Natural killer cell (primary cell): ENCODE results near the gene NID1. TPM values are rescaled to one million over a fixed set of nuclear protein-coding genes. Genes with fewer than 3 reads are reported as not detected.

Source experiments
- ATAC-seq, 3 donors: fragments of 150-1000 bp in 2 of 3; fragments of 200-7000 bp in 1 of 3; cut with Tn5 transposase; 1 replicate in 1 of 3; 2 replicates in 2 of 3; pipeline ENCODE4 v1.10.0; 2021; ENCODE audit warnings: mild to moderate bottlenecking in 2 of 3, moderate library complexity in 2 of 3
- DNase-seq, 2 donors: peaks; one replicate each; pipeline versions ENCODE4 v3.0.0 to v3.0.0-alpha.2; 2013 to 2021; ENCODE audit warnings: mixed read lengths in 1 of 2
- H3K27ac ChIP-seq: one replicate; pipeline ENCODE4 v1.5.1; 2013; ENCODE audit warnings: mild to moderate bottlenecking, low read length
- H3K27me3 ChIP-seq: one replicate; pipeline ENCODE4 v1.6.1; 2013; ENCODE audit warnings: low read length; ENCODE audit not compliant: control insufficient read depth, insufficient read depth
- H3K36me3 ChIP-seq: one replicate; pipeline ENCODE4 v1.6.1; 2013; ENCODE audit warnings: low read length; ENCODE audit not compliant: control insufficient read depth, insufficient read depth
- H3K4me1 ChIP-seq: one replicate; pipeline ENCODE4 v1.6.1; 2013; ENCODE audit warnings: low read length; ENCODE audit not compliant: control insufficient read depth, insufficient read depth
- H3K4me3 ChIP-seq: one replicate; pipeline ENCODE4 v1.5.1; 2013; ENCODE audit warnings: low read length
- H3K9me3 ChIP-seq: one replicate; pipeline ENCODE4 v1.6.1; 2013; ENCODE audit warnings: low read length; ENCODE audit not compliant: control insufficient read depth, insufficient read depth
- H3K27ac Mint-ChIP-seq, 2 donors: one replicate each; pipeline ENCODE4 v1.8.0; 2022; ENCODE audit warnings: mild to moderate bottlenecking in 2 of 2, mixed read lengths in 2 of 2, moderate library complexity in 1 of 2
- H3K27me3 Mint-ChIP-seq, 2 donors: one replicate each; pipeline ENCODE4 v1.8.0; 2022; ENCODE audit warnings: low read depth in 2 of 2, mixed read lengths in 2 of 2
- H3K36me3 Mint-ChIP-seq: one replicate; pipeline ENCODE4 v1.8.0; 2022; ENCODE audit warnings: mixed read lengths
- H3K4me1 Mint-ChIP-seq, 2 donors: one replicate each; pipeline ENCODE4 v1.8.0; 2022; ENCODE audit warnings: mixed read lengths in 2 of 2
- H3K4me3 Mint-ChIP-seq: one replicate; pipeline ENCODE4 v1.8.0; 2022; ENCODE audit warnings: mild to moderate bottlenecking, moderate library complexity, mixed read lengths
- H3K9me3 Mint-ChIP-seq, 2 donors: one replicate each; pipeline ENCODE4 v1.8.0; 2022; ENCODE audit warnings: mixed read lengths in 2 of 2
- CTCF ChIP-seq: fragments of 200-600 bp; IDR thresholded peaks from one replicate; pipeline ENCODE4 v1.8.0; 2022; ENCODE audit warnings: antibody characterized with exemption
- WGBS: methylation state at CpG from one replicate; pipeline ENCODE4 v1.1.7; 2013; ENCODE audit warnings: missing lambda C conversion rate; ENCODE audit not compliant: insufficient coverage; 5-methylcytosine and 5-hydroxymethylcytosine counted together
- intact Hi-C: fragments of 100-400 bp; cut with micrococcal nuclease; formaldehyde crosslinking; loops from one replicate; pipeline ENCODE4 v1.14.2; 2022
- total RNA-seq, 4 donors: library from RNA; stranded (reverse); fragments of 120-200 nt in 1 of 4; gene quantifications; one replicate each; pipeline versions ENCODE4 v1.2.3 to v1.2.4, GENCODE V29; 2013 to 2022

NID1 gene
- total RNA-seq, 3 donors from 2014 or later (not counting 1 experiment from before 2014, with no cell fraction given): 0.32 to 0.92 (median 0.85) TPM

GRCh38 chr1:235933766-235934116, 131.1 kb downstream of the NID1 start:
- Histone ChIP-seq H3K9me3 (no peaks in the 10 kb centered on the region), H3K36me3 (no peaks in the 10 kb centered on the region), H3K27ac (no peak overlapping the region), H3K4me3 (no peak overlapping the region), H3K27me3 (no peaks in the 10 kb centered on the region), H3K4me1 (peaks cover 44% of the 10 kb centered on the region)
- Mint-ChIP-seq H3K27me3 (no peaks in the 10 kb centered on the region), H3K9me3 (no peaks in the 10 kb centered on the region), H3K36me3 (no peaks in the 10 kb centered on the region), H3K27ac (peak overlapping the region in 1 of 2 donors; percentile 1), H3K4me3 (no peak overlapping the region), H3K4me1 (peaks cover 25 to 32% of the 10 kb centered on the region in 2 donors)
- DNase-seq (no peak), ATAC-seq (no peak)
- no peak for TF ChIP-seq CTCF
- intact Hi-C loops: no loop called here
- 87% methylated on average over 3 of the region's 4 CpGs for whole genome bisulfite sequencing

GRCh38 chr1:235933017-235933765, 131.7 kb downstream of the NID1 start:
- H3K4me1 ChIP-seq: peaks cover 39% of the 10 kb centered on the region
- no peak overlapping the region for H3K27ac ChIP-seq
- H3K4me3 Mint-ChIP-seq: no peak overlapping the region
- H3K36me3 ChIP-seq: no peaks in the 10 kb centered on the region
- H3K27me3 Mint-ChIP-seq: no peaks in the 10 kb centered on the region
- WGBS: 87% methylated on average over 7 of the region's 8 CpGs
- no peaks in the 10 kb centered on the region for H3K9me3 ChIP-seq
- peak overlapping the region in 1 of 2 donors; percentile 1 for H3K27ac Mint-ChIP-seq
- H3K4me1 Mint-ChIP-seq: peaks cover 20 to 26% of the 10 kb centered on the region in 2 donors
- no peak for ATAC-seq
- intact Hi-C loops: no loop called here
- no peaks in the 10 kb centered on the region for H3K36me3 Mint-ChIP-seq
- no peak overlapping the region for H3K4me3 ChIP-seq
- no peaks in the 10 kb centered on the region for H3K9me3 Mint-ChIP-seq
- peak in 1 of 2 donors; percentile 42 for DNase-seq
- no peaks in the 10 kb centered on the region for H3K27me3 ChIP-seq
- TF ChIP-seq CTCF: no peak

GRCh38 chr1:235932090-235932510, 132.8 kb downstream of the NID1 start:
- intact Hi-C loops: no loop called here
- ATAC-seq: no peak
- no peak for TF ChIP-seq CTCF

More at GRCh38 chr1:235932090-235932510, 132.8 kb downstream of the NID1 start:
- Histone ChIP-seq H3K27me3 (no peaks in the 10 kb centered on the region), H3K36me3 (no peaks in the 10 kb centered on the region), H3K4me1 (peaks cover 28% of the 10 kb centered on the region), H3K9me3 (no peaks in the 10 kb centered on the region), H3K27ac (no peak overlapping the region), H3K4me3 (no peak overlapping the region)
- no peak overlapping the region for H3K27ac Mint-ChIP-seq
- H3K9me3 Mint-ChIP-seq: no peaks in the 10 kb centered on the region
- 50% methylated on average over 8 of the region's 8 CpGs for WGBS
- DNase-seq: no peak
- no peak overlapping the region for H3K4me3 Mint-ChIP-seq
- no peaks in the 10 kb centered on the region for H3K36me3 Mint-ChIP-seq
- peaks cover 13 to 20% of the 10 kb centered on the region in 2 donors for H3K4me1 Mint-ChIP-seq
- no peaks in the 10 kb centered on the region for H3K27me3 Mint-ChIP-seq
